ENCODE measurements around the gene UTP14C. TPM values are rescaled to one million over a fixed set of nuclear protein-coding genes. Genes with fewer than 3 reads are reported as not detected.

Gene UTP14C, protein sequence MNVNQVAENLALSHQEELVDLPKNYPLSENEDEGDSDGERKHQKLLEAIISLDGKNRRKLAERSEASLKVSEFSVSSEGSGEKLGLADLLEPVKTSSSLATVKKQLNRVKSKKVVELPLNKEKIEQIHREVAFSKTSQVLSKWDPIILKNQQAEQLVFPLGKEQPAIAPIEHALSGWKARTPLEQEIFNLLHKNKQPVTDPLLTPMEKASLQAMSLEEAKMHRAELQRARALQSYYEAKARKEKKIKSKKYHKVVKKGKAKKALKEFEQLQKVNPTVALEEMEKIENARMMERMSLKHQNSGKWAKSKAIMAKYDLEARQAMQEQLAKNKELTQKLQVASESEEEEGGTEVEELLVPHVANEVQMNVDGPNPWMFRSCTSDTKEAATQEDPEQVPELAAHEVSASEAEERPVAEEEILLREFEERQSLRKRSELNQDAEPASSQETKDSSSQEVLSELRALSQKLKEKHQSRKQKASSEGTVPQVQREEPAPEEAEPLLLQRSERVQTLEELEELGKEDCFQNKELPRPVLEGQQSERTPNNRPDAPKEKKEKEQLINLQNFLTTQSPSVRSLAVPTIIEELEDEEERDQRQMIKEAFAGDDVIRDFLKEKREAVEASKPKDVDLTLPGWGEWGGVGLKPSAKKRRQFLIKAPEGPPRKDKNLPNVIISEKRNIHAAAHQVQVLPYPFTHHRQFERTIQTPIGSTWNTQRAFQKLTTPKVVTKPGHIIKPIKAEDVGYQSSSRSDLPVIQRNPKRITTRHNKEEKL
- total RNA-seq (2022) (11.8 and 12.1 TPM in 2 replicates), Bru-seq, nascent RNA (percentile 80 among the genes with signal in this experiment), BruChase-seq, experiment 1, labeled RNA remaining after a 2-hour chase (percentile 96 among the genes with signal in this experiment), BruChase-seq, experiment 2, labeled RNA remaining after a 6-hour chase (percentile 95 among the genes with signal in this experiment)
- long read RNA-seq, partial matches to known transcripts: 0 of 4 reads
- long read RNA-seq, other reads (novel, unspliced or antisense): 4 of 4 reads

GRCh38 chr13:52024481-52024880 lies at the start of gene UTP14C:
TSS of gene UTP14C (plus strand) at chr13:52024691. CDS start at chr13:52028805, 4,114 bp downstream.
- H3K4me1 ChIP-seq: peaks cover 17% of the 10 kb centered on the region
- no peaks in the 10 kb centered on the region for H3K27me3 ChIP-seq (replicated peaks; ENCODE audit: control insufficient read depth, insufficient read depth, low read length)
- DNase-seq: no peak
- H3K4me3 ChIP-seq (ENCODE audit: low read depth, low read length): no peak within 1 kb of the TSS
- H3K36me3 ChIP-seq (ENCODE audit: control insufficient read depth, insufficient read depth, low read length): peaks cover 10% of the 10 kb centered on the region
- TF ChIP-seq CTCF (IDR thresholded peaks at IDR 0.05; ENCODE audit: insufficient read depth in 1 of 2, low read depth in 1 of 2, low read length in 1 of 2, severe bottlenecking in 1 of 2, unreplicated experiment in 1 of 2): no peak
- H3K9me3 ChIP-seq: no peaks in the 10 kb centered on the region
- Mint-ChIP-seq H3K9me3 (ENCODE audit: unreplicated experiment) (peaks cover 39% of the 10 kb centered on the region), H3K27me3 (ENCODE audit: insufficient read depth, unreplicated experiment) (no peaks in the 10 kb centered on the region), H3K4me3 (ENCODE audit: unreplicated experiment) (peak within 1 kb of the TSS; percentile 6), H3K4me1 (ENCODE audit: low read depth, unreplicated experiment) (peaks cover 15% of the 10 kb centered on the region), H3K27ac (ENCODE audit: unreplicated experiment) (peak within 1 kb of the TSS; percentile 35), H3K36me3 (ENCODE audit: insufficient read depth, unreplicated experiment) (peaks cover 76% of the 10 kb centered on the region)
- BruUV-seq (replicated peaks): no TSS peak
- intact Hi-C loops (cut with micrococcal nuclease; ENCODE audit: unreplicated experiment): no loop called here
- ChIA-PET POLR2A (no interaction called here), CTCF (no interaction called here)

DNA sequence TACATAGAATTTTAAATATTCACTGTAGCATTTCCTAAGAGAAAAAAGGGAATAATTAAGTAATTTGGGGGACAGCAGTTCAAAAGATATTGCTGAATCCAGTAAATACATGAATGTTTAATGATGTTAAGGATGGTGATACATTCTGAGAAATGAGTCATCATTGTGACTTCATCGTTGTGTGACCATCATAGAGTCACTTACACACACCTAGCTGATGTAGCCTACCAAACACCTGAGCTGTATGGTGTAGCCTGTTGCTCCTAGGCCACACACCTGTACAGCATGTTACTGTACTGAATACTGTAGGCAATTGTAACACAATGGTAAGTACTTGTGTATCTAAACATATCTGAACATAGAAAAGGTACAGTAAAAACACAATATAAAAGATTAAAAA lies 48.1 kb upstream of the UTP14C start:
- BruUV-seq (replicated peaks): no TSS peak
- H3K36me3 Mint-ChIP-seq (ENCODE audit: insufficient read depth, unreplicated experiment): peaks cover 13% of the 10 kb centered on the region
- ChIA-PET CTCF (interaction anchor here (1.0 to 1.2 kb wide), 2 partner anchors 23 to 151 kb away, joined by 3 read pairs; no protein-coding TSS in a partner anchor), POLR2A (no interaction called here)
- no peaks in the 10 kb centered on the region; the same call in 1 of the 2 replicates for H3K36me3 ChIP-seq (ENCODE audit: control insufficient read depth, insufficient read depth, low read length)
- no peak overlapping the region for H3K4me3 ChIP-seq (ENCODE audit: low read depth, low read length)
- no peak for DNase-seq
- peaks cover 33% of the 10 kb centered on the region for H3K4me1 ChIP-seq
- H3K9me3 ChIP-seq: no peaks in the 10 kb centered on the region
- H3K27me3 Mint-ChIP-seq (ENCODE audit: insufficient read depth, unreplicated experiment): no peaks in the 10 kb centered on the region
- H3K9me3 Mint-ChIP-seq (ENCODE audit: unreplicated experiment): no peaks in the 10 kb centered on the region
- H3K4me3 Mint-ChIP-seq (ENCODE audit: unreplicated experiment): no peak overlapping the region
- TF ChIP-seq CTCF (IDR thresholded peaks at IDR 0.05; ENCODE audit: insufficient read depth in 1 of 2, low read depth in 1 of 2, low read length in 1 of 2, severe bottlenecking in 1 of 2, unreplicated experiment in 1 of 2): no peak
- intact Hi-C loops (cut with micrococcal nuclease; ENCODE audit: unreplicated experiment): no loop called here
- H3K27ac Mint-ChIP-seq (ENCODE audit: unreplicated experiment): no peak overlapping the region
- peaks cover 41% of the 10 kb centered on the region for H3K4me1 Mint-ChIP-seq (ENCODE audit: low read depth, unreplicated experiment)
- no peaks in the 10 kb centered on the region for H3K27me3 ChIP-seq (replicated peaks; ENCODE audit: control insufficient read depth, insufficient read depth, low read length)

GRCh38 chr13:51976890-51977289 lies 47.6 kb upstream of the UTP14C start:
- no peaks in the 10 kb centered on the region for H3K27me3 Mint-ChIP-seq (ENCODE audit: insufficient read depth, unreplicated experiment)
- H3K27me3 ChIP-seq (replicated peaks; ENCODE audit: control insufficient read depth, insufficient read depth, low read length): no peaks in the 10 kb centered on the region
- peaks cover 17% of the 10 kb centered on the region for H3K36me3 Mint-ChIP-seq (ENCODE audit: insufficient read depth, unreplicated experiment)
- CTCF ChIA-PET: interaction anchor here (1.0 to 1.2 kb wide), 2 partner anchors 22 to 150 kb away, joined by 3 read pairs; no protein-coding TSS in a partner anchor
- BruUV-seq (replicated peaks): no TSS peak
- no peaks in the 10 kb centered on the region for H3K9me3 ChIP-seq
- POLR2A ChIA-PET: no interaction called here
- no peak overlapping the region for H3K4me3 Mint-ChIP-seq (ENCODE audit: unreplicated experiment)
- H3K36me3 ChIP-seq (ENCODE audit: control insufficient read depth, insufficient read depth, low read length): no peaks in the 10 kb centered on the region; the same call in 1 of the 2 replicates
- intact Hi-C loops (cut with micrococcal nuclease; ENCODE audit: unreplicated experiment): no loop called here
- no peak overlapping the region for H3K27ac Mint-ChIP-seq (ENCODE audit: unreplicated experiment)
- no peak for DNase-seq
- H3K4me1 ChIP-seq: peaks cover 37% of the 10 kb centered on the region
- no peaks in the 10 kb centered on the region for H3K9me3 Mint-ChIP-seq (ENCODE audit: unreplicated experiment)
- no peak for TF ChIP-seq CTCF (IDR thresholded peaks at IDR 0.05; ENCODE audit: insufficient read depth in 1 of 2, low read depth in 1 of 2, low read length in 1 of 2, severe bottlenecking in 1 of 2, unreplicated experiment in 1 of 2)
- peaks cover 44% of the 10 kb centered on the region for H3K4me1 Mint-ChIP-seq (ENCODE audit: low read depth, unreplicated experiment)
- H3K4me3 ChIP-seq (ENCODE audit: low read depth, low read length): no peak overlapping the region

All from Caco-2 (cell line).